SKM-1 treated with dmso at 0.1 percent for 144 hours (cell line): ENCODE results near the gene CARD11.
"Not testable (repeated sequence)": the region's sequence is repeated elsewhere in the genome, so short reads cannot be mapped to it uniquely, and the experiment has no call there.

Experiments used
- DNase-seq: peaks from one replicate; lab custom pipeline; 2025; ENCODE audit not compliant: unreplicated experiment; lab: John Stamatoyannopoulos, UW

Gene CARD11

DNA sequence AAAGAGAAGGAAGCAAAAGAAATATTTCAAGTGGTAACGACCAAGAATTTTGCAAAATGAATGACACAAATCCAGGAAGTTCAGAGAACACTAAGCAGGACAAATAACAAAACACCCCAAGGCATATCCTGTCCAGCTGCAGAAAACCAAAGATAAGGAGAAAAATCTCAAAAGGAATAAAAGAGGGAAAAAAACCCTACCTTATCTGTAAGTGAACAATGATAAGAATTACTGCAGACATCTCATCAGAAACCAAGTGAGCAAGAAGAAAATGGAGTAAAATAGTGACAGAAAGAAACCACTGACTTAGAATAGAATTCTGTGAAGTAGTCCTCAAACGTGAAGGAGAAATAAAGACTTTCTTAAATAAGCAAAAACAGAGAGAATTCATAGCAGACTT lies 21.8 kb downstream of the CARD11 start:
- DNase-seq, result no peak

- DNase-seq, result not testable (repeated sequence)
Observed at GRCh38 chr7:3021224-3021623, 22.4 kb downstream of the CARD11 start.

GRCh38 chr7:3020416-3020815 lies 23.3 kb downstream of the CARD11 start:
- DNase-seq, result no peak

DNA sequence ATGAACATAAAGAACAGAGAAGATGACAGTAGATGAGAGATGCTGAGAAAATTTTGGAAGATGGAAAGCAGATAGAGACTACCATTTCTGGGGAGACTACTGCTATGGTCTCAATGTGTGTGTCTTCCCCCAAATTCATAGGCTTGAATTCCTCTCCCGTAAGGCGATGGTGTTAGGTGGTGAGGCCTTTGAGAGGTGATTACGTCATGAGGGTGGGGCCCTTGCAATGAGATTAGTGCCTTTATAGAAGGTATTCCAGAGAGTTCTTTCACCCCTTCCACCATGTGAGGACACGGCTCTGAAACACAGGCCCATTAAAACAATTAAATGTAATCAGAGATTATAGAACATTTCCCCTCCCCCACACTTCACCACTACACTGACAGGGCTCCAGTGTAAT lies 23.9 kb downstream of the CARD11 start:
- DNase-seq, result no peak

DNA sequence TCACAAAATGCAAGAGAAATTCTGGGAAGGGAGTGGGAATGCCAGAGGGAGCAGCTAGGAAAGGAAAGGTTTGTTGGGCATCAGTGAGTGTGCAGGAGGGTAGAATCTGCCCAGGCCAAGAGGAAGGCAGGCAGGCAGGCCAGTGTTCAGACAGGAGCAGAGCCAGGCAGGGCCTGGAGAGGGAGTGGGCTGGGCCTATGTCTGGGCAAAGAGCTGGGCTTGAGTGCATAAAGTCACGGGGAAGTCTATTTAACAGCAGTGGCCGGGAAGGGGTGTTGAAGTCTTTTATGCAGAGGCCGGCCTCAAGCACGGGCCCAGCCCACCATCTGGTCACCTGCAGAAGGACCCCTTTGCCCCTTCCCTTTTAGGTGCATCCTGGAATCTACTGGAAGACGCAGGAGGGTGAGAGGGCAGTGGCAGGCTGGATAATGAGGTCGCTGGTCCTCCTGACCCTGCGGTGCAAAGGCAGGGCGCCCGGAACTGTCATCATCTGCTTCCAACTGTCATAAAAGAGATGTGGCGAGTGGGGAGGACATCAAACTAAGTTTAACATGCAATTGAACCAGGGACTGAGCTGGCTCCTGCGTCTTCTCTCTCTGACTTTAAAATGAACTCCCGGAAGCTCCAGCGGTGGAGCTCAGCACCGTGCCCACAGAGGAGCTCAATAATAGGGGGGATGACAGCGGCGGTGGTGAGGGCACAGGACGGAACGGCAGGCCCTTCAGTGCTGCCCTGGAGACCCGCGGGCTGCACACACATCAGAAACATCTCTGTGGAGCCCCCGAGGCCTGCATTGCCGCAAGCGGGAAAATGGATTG lies 29.5 kb downstream of the CARD11 start:
- no peak for DNase-seq

DNA sequence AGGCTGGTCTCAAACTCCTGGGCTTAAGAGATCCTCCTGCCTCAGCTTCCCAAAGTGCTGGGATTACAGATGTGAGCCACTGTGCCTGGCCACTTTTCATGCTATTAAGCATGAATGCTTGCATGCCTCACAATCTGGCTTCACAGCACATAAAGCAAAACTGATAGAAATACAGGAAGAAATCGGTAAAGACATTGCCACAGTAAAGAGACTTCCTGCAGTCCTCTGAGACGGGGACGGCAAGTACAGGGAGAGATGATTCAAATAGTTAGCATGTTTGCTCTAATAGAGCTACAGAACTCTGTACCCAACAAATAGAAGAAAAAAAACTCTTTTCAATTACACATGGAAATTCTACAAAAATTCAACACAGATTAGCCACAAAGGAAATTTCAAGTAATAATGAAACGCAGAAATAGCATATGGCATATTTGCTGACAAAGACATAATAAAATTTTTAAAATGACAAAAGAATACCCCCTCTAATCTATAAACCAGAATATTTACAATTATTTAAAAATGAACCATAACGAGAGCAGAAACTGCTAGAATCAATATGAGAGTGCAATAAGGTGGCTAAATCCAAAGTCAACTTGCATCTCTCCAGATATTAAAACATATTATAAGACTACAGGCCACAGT lies 32.3 kb downstream of the CARD11 start:
- no peak for DNase-seq

DNA sequence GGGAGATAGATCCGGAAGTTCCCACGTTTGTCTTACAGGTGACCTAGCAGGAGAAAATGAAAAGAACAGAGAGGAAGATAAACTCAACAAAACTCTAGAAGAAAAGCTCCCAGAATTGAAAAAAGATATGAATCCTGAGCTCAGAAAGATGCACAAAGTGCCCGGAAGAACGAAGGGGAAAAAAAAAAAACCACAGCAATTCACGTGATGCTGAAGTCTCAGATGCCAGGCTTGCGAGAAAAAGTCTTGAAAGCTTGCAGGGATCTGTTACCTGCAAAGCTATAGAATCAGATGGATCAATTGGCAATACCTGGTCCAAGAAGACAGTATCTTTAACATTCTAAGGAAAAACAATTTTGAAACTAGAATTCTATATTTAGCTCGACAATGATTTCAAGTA lies 33.5 kb downstream of the CARD11 start:
- DNase-seq, result no peak

GRCh38 chr7:3009086-3009485 lies 34.6 kb downstream of the CARD11 start:
- DNase-seq, result no peak

- DNase-seq, result no peak
Observed at GRCh38 chr7:3008386-3008785, 35.3 kb downstream of the CARD11 start.

DNA sequence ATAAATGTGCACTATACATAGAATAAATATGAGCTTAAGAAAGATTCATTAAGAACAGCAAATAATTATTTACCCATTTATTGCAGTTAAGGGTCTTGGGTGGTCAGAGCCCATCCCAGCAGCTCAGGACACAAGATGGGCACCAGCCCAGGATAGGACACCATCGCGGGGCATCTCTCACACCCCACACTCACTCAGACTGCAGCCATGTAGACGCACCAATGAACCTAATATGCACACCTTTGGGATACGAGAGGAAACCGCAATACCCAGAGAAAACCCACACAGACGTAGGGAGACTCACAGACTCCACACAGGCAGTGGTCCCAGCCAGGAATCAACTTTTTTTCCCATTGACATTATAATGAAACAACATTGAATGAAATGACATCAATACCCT lies 36.0 kb downstream of the CARD11 start:
- DNase-seq, result no peak

- DNase-seq, result no peak
Observed at GRCh38 chr7:3005257-3005656, 38.4 kb downstream of the CARD11 start.

- DNase-seq, result no peak
Observed at GRCh38 chr7:3003936-3004335, 39.7 kb downstream of the CARD11 start.

DNA sequence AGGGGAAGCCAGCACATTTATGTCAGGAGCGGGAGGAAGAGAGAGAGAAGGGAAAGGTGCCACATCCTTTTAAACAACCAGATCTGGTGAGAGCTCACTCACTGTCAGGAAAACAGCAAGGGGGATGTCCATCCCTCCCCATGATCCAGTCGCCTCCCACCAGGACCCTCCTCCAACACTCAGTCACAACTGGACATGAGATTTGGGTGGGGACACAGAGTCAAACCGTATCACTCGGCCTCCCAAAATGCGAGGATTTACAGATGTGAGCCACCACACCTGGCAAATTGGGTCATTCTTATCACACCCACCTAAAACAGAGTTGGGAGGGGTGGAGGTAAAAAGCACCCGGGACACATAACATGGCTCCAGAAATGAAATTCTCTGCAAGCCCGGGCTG lies 41.0 kb downstream of the CARD11 start:
- no peak for DNase-seq

DNA sequence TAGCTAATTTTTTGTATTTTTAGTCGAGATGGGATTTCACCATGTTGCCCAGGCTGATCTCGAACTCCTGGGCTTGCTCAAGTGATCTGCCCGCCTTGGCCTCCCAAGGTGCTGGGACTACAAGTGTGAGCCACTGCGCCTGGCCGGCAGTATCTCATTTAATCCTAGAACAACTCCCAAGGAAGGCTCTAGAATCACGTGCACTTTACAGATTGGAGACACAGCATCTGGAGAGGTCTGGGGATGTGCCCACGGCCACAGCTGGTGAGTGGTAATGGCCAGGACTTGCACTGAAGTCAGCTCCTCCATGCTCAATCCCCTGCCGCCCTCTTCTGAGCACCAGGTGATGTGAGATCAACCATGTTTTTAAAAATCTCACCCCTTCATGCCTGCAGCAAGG lies 43.1 kb downstream of the CARD11 start:
- DNase-seq, result no peak

DNA sequence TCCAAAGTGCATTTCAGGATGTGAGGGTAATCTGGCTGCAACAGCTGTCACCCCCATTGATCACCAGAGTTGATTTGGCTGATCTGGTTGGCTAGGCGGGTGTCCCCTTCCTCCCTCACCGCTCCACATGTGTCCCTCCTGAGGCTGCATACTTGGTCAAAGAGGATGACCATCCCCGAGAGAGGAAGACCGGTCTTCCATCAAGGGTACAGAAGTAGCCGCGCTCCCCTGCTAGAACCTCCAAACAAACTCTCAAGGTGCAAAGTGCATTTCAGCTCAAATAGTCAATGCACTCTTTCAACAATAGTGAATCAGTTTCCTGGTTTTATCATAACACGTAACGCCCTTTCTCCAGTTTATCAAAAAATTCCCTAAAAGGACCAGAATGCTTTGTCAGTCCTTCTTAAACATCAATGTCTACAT lies 44.6 kb downstream of the CARD11 start:
- no peak for DNase-seq

DNA sequence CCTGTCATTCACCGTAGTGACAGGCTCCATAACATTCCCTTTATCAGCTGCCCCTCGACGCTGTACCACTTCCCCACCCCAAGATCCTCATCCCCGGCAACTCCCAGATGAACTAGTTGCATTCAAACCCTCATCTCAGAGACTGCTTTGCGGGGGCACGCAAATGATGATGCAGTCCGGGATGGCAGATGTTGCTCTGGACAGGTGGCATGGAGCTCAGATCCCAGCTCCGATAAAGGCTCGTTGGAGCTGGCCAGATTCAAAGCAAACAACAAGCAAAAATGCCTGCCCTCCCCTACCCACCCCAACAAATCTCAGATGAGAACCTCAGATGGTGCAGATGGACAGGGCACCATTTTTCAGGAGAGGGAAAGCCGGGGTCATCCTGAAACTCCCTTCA lies 46.7 kb downstream of the CARD11 start:
- DNase-seq, result no peak

DNA sequence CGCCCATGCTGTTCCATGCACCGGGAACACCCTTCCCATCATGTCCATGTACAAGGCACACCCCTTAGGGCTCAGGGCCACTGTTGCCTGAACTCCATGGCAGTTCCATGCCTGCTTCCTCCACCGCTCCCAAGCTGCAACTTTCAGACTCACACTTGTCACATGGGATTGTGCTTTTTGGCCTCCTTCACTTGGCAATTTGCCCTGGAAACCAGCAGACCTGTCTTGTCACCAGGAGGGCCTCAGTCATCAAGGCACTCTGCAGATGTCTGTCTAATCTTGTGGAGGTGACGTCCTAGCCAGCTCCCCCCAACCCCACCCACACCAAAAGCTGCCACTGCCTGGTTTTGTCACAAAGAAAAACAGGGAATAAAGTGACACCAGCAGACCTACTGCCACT lies 47.5 kb downstream of the CARD11 start:
- no peak for DNase-seq

DNA sequence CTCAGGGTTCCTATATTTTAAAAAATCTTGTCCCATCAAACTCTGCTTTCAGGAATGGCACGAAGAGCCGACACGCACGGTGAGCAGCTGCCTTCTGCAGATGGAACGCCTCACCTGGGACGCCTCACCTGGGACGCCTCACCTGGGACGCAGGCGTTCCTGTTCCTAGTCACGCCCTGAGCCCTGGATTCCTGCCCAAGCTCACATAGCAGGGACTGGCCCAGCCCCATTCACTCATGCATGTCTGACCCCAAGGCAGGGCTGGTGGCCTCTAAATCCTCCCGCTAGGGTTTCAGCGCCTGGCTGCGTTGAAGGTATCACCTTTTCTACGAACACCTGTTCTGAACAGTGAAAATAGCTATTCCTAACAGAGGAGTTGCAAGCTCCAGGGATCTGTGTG lies 49.8 kb downstream of the CARD11 start:
- no peak for DNase-seq

GRCh38 chr7:2993396-2993795 lies 50.3 kb downstream of the CARD11 start:
- DNase-seq, result no peak

GRCh38 chr7:2990949-2991470 lies 52.7 kb downstream of the CARD11 start:
- DNase-seq, result no peak

DNA sequence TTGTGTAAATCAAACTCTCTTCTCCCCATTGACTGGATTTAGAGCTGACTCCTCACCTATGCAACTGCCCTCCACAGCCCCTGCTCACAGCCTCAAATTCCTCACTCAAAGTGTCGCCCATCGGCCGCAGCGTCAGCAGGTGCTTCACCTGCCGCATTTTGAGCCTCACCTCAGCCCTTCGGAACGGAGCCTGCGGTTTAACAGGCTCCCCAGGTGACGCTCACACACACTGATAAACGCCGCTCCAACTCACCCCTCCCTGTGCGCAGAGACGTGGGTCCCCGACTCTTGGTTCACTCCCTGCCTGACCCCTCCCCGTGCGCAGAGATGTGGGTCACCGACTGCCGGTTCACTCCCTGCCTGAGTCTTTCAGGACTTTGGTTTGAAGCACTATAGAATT lies 57.1 kb downstream of the CARD11 start:
- DNase-seq, result no peak

GRCh38 chr7:2985866-2986265 lies 57.8 kb downstream of the CARD11 start:
- no peak for DNase-seq

DNA sequence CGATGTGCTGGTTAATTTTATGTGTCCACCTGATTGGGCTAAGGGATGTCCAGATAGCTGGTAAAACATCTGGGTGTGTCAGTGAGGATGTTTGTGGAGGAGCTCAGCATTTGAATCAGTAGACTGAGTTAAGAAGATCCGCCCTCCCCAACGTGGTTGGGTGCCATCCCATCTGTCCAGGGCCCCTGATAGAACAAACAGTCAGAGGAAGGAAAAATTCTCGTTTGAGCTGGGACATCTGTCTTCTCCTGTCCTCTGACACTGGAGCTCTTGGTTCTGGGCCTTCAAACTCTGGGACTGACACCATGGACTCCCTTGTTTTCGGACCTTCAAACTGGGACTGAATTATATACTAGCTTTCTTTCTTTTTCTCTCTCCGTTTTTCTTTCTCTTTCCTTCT lies 59.6 kb downstream of the CARD11 start:
- no peak for DNase-seq
